ENCODE results near the gene SDK2. TPM values are rescaled to one million over a fixed set of nuclear protein-coding genes. Genes with fewer than 3 reads are reported as not detected.

Gene SDK2
- total and polyA plus RNA-seq, 2 experiments from 2014 or later: 0.74 to 5.1 TPM

GRCh38 chr17:73495641-73496040, 148.6 kb downstream of the SDK2 start:
- H3F3A ChIP-seq (replicated peaks; ENCODE audit: low read depth): no peaks in the 10 kb centered on the region
- H3K9me2 ChIP-seq (ENCODE audit: insufficient read depth): 0 out of 2 replicates have a peak, but pooled peaks cover 3% of the 10 kb centered on the region
- no peak overlapping the region for H2AFZ ChIP-seq
- no peak for DNase-seq (ENCODE audit: low spot score)
- H3K27ac ChIP-seq (ENCODE audit: low read depth): no peak overlapping the region
- peaks cover 15% of the 10 kb centered on the region for H3K27me3 Mint-ChIP-seq (ENCODE audit: insufficient read depth, low read depth, poor library complexity)
- H3K4me3 Mint-ChIP-seq: no peak overlapping the region; the same call in 2 of the 3 replicates
- TF ChIP-seq STAT1 (IDR thresholded peaks at IDR 0.05; ENCODE audit: unreplicated experiment) (no peak), POLR2AphosphoS5 (IDR thresholded peaks at IDR 0.05; ENCODE audit: low read depth) (no peak), EZH2 (IDR thresholded peaks at IDR 0.05; ENCODE audit: low read depth, unreplicated experiment) (no peak)
- TF ChIP-seq, protein P1, sequence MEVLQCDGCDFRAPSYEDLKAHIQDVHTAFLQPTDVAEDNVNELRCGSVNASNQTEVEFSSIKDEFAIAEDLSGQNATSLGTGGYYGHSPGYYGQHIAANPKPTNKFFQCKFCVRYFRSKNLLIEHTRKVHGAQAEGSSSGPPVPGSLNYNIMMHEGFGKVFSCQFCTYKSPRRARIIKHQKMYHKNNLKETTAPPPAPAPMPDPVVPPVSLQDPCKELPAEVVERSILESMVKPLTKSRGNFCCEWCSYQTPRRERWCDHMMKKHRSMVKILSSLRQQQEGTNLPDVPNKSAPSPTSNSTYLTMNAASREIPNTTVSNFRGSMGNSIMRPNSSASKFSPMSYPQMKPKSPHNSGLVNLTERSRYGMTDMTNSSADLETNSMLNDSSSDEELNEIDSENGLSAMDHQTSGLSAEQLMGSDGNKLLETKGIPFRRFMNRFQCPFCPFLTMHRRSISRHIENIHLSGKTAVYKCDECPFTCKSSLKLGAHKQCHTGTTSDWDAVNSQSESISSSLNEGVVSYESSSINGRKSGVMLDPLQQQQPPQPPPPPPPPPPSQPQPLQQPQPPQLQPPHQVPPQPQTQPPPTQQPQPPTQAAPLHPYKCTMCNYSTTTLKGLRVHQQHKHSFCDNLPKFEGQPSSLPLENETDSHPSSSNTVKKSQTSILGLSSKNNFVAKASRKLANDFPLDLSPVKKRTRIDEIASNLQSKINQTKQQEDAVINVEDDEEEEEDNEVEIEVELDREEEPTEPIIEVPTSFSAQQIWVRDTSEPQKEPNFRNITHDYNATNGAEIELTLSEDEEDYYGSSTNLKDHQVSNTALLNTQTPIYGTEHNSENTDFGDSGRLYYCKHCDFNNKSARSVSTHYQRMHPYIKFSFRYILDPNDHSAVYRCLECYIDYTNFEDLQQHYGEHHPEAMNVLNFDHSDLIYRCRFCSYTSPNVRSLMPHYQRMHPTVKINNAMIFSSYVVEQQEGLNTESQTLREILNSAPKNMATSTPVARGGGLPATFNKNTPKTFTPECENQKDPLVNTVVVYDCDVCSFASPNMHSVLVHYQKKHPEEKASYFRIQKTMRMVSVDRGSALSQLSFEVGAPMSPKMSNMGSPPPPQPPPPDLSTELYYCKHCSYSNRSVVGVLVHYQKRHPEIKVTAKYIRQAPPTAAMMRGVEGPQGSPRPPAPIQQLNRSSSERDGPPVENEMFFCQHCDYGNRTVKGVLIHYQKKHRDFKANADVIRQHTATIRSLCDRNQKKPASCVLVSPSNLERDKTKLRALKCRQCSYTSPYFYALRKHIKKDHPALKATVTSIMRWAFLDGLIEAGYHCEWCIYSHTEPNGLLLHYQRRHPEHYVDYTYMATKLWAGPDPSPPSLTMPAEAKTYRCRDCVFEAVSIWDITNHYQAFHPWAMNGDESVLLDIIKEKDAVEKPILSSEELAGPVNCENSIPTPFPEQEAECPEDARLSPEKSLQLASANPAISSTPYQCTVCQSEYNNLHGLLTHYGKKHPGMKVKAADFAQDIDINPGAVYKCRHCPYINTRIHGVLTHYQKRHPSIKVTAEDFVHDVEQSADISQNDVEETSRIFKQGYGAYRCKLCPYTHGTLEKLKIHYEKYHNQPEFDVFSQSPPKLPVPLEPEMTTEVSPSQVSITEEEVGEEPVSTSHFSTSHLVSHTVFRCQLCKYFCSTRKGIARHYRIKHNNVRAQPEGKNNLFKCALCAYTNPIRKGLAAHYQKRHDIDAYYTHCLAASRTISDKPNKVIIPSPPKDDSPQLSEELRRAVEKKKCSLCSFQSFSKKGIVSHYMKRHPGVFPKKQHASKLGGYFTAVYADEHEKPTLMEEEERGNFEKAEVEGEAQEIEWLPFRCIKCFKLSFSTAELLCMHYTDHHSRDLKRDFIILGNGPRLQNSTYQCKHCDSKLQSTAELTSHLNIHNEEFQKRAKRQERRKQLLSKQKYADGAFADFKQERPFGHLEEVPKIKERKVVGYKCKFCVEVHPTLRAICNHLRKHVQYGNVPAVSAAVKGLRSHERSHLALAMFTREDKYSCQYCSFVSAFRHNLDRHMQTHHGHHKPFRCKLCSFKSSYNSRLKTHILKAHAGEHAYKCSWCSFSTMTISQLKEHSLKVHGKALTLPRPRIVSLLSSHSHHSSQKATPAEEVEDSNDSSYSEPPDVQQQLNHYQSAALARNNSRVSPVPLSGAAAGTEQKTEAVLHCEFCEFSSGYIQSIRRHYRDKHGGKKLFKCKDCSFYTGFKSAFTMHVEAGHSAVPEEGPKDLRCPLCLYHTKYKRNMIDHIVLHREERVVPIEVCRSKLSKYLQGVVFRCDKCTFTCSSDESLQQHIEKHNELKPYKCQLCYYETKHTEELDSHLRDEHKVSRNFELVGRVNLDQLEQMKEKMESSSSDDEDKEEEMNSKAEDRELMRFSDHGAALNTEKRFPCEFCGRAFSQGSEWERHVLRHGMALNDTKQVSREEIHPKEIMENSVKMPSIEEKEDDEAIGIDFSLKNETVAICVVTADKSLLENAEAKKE (CRISPR knock-in tag; IDR thresholded peaks at IDR 0.05): no peak
- TF ChIP-seq, protein P2, sequence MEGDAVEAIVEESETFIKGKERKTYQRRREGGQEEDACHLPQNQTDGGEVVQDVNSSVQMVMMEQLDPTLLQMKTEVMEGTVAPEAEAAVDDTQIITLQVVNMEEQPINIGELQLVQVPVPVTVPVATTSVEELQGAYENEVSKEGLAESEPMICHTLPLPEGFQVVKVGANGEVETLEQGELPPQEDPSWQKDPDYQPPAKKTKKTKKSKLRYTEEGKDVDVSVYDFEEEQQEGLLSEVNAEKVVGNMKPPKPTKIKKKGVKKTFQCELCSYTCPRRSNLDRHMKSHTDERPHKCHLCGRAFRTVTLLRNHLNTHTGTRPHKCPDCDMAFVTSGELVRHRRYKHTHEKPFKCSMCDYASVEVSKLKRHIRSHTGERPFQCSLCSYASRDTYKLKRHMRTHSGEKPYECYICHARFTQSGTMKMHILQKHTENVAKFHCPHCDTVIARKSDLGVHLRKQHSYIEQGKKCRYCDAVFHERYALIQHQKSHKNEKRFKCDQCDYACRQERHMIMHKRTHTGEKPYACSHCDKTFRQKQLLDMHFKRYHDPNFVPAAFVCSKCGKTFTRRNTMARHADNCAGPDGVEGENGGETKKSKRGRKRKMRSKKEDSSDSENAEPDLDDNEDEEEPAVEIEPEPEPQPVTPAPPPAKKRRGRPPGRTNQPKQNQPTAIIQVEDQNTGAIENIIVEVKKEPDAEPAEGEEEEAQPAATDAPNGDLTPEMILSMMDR (conservative IDR thresholded peaks at IDR 0.05; ENCODE audit: low read depth in 2 of 2): no peak
- no peaks in the 10 kb centered on the region for H3K36me3 ChIP-seq (ENCODE audit: insufficient read depth)
- no peak overlapping the region for H3K4me3 ChIP-seq
- peaks cover 20% of the 10 kb centered on the region for H3K4me1 Mint-ChIP-seq
- H4K20me1 ChIP-seq (replicated peaks; ENCODE audit: insufficient read depth): no peaks in the 10 kb centered on the region
- H3K4me2 ChIP-seq: no peak overlapping the region
- no peaks in the 10 kb centered on the region for H3K9me3 Mint-ChIP-seq
- ATAC-seq: no peak
- peaks cover 8% of the 10 kb centered on the region for H3K4me1 ChIP-seq (ENCODE audit: insufficient read depth)
- H3K27ac Mint-ChIP-seq: no peak overlapping the region
- H3K36me3 Mint-ChIP-seq (ENCODE audit: low read depth): no peaks in the 10 kb centered on the region
- H3K79me2 ChIP-seq (replicated peaks; ENCODE audit: insufficient read depth): no peaks in the 10 kb centered on the region
- H3K27me3 ChIP-seq (ENCODE audit: insufficient read depth): no peaks in the 10 kb centered on the region
